Panc1 (cell line): ENCODE results near the gene KHDC4. TPM values are rescaled to one million over a fixed set of nuclear protein-coding genes. Genes with fewer than 3 reads are reported as not detected.

Experiments
- ATAC-seq: fragments of 200-7000 bp; cut with Tn5 transposase; 2 replicates; pipeline ENCODE4 v1.9.1; 2020; ENCODE audit warnings: mild to moderate bottlenecking, moderate library complexity
- Bru-seq: library from RNA; stranded (reverse); fragments of 400-500 nt; gene quantifications from one replicate; lab custom pipeline; 2021; lab: Mats Ljungman, UMichigan
- BruChase-seq, 2 experiments: library from RNA; stranded (reverse); fragments of 400-500 nt; gene quantifications; one replicate each; lab custom pipeline; 2021; lab: Mats Ljungman, UMichigan
- BruUV-seq: library from RNA; stranded (reverse); fragments of 400-500 nt; replicated peaks from 2 replicates; lab custom pipeline; 2021; lab: Mats Ljungman, UMichigan
- CTCF ChIA-PET: fragments of 300-600 bp; sonication (Branson Sonifier 250); formaldehyde crosslinking; loops from one replicate; lab custom pipeline; 2022; ENCODE audit warnings: antibody characterized with exemption; lab: Charles Lee
- POLR2A ChIA-PET: fragments of 300-600 bp; sonication (Branson Sonifier 250); formaldehyde crosslinking; loops from one replicate; lab custom pipeline; 2022; ENCODE audit warnings: antibody characterized with exemption; lab: Charles Lee
- DNase-seq: peaks from one replicate; pipeline ENCODE4 v3.0.0-alpha.2; 2010; ENCODE audit warnings: low read depth, low spot score
- H3K27ac ChIP-seq: 2 replicates; pipeline ENCODE4 v1.5.1; 2011; ENCODE audit warnings: mild to moderate bottlenecking, low read length, inconsistent platforms
- H3K27me3 ChIP-seq: fragments of 200-500 bp; sonication (Bioruptor generic); 2 replicates; pipeline ENCODE4 v1.6.0; 2014; ENCODE audit warnings: low read length, inconsistent platforms; ENCODE audit not compliant: control insufficient read depth, insufficient read depth
- H3K36me3 ChIP-seq: fragments of 200-500 bp; sonication (Bioruptor generic); 2 replicates; pipeline ENCODE4 v1.5.1; 2014; ENCODE audit warnings: inconsistent platforms, mild to moderate bottlenecking, low read length, moderate library complexity; ENCODE audit not compliant: control insufficient read depth, insufficient read depth
- H3K4me1 ChIP-seq: 2 replicates; pipeline ENCODE4 v1.5.1; 2011; ENCODE audit warnings: inconsistent platforms, mild to moderate bottlenecking, low read length, moderate library complexity; ENCODE audit not compliant: control insufficient read depth, insufficient read depth
- H3K4me3 ChIP-seq, 2 experiments: 2 replicates each; pipeline ENCODE4 v1.5.1; 2011 to 2012; ENCODE audit warnings: low read depth in 2 of 2, low read length in 2 of 2, mild to moderate bottlenecking in 2 of 2, inconsistent platforms in 1 of 2, moderate library complexity in 1 of 2
- H3K9me3 ChIP-seq: fragments of 200-500 bp; sonication (Bioruptor generic); 2 replicates; pipeline ENCODE4 v1.5.1; 2014; ENCODE audit warnings: low read depth, mild to moderate bottlenecking, inconsistent platforms, low read length, moderate library complexity; ENCODE audit not compliant: control insufficient read depth, insufficient read depth
- POLR2AphosphoS5 ChIP-seq: IDR thresholded peaks from 2 replicates; pipeline ENCODE4 v1.6.1; 2012; ENCODE audit warnings: mild to moderate bottlenecking, low read depth, low read length, moderate library complexity
- REST ChIP-seq, 2 experiments: IDR thresholded peaks; 2 replicates each; pipeline ENCODE4 v1.6.1; 2011 to 2012; ENCODE audit warnings: low read depth in 2 of 2, control low read depth in 1 of 2, low read length in 1 of 2, mild to moderate bottlenecking in 1 of 2, moderate library complexity in 1 of 2; ENCODE audit not compliant: insufficient read depth in 1 of 2
- SIN3A ChIP-seq: IDR thresholded peaks from 2 replicates; pipeline ENCODE4 v1.6.1; 2012; ENCODE audit warnings: low read depth, mild to moderate bottlenecking, low read length, moderate library complexity, borderline replicate concordance; ENCODE audit not compliant: insufficient read depth
- TCF7L2 ChIP-seq: IDR thresholded peaks from 2 replicates; pipeline ENCODE4 v1.6.1; 2011; ENCODE audit warnings: mild to moderate bottlenecking, low read depth, low read length, inconsistent platforms
- in situ Hi-C: cut with HindIII; loops from 2 replicates; pipeline ENCODE4 v1.10.0; 2016; ENCODE audit warnings: low sequenced_read_pairs, low pct_unique_long_range_greater_than_20kb
- intact Hi-C: fragments of 100-400 bp; cut with micrococcal nuclease; formaldehyde crosslinking; loops from one replicate; pipeline ENCODE4 v1.10.0; 2022; ENCODE audit not compliant: unreplicated experiment
- long read RNA-seq: library from polyadenylated mRNA; unstranded; transcript quantifications from one replicate; pipeline ENCODE4 v2.0.0, GENCODE V29; 2021; ENCODE audit not compliant: unreplicated experiment
- polyA plus RNA-seq: library from polyadenylated mRNA; unstranded; fragments of >200 nt; gene quantifications from one replicate; pipeline ENCODE4 v1.2.1, GENCODE V29; 2012; ENCODE audit warnings: missing spikeins; ENCODE audit not compliant: insufficient read length
- total RNA-seq: library from RNA; stranded (reverse); gene quantifications from one replicate; pipeline ENCODE4 v1.2.1, GENCODE V29; 2021; ENCODE audit not compliant: unreplicated experiment
- TF ChIP-seq, protein P1 (sequence below): fragments of 450-650 bp; IDR thresholded peaks from 2 replicates; pipeline ENCODE4 v1.5.1; 2017; ENCODE audit warnings: mild to moderate bottlenecking

The KHDC4 gene
- total RNA-seq (80.4 TPM), Bru-seq, nascent RNA (percentile 98 among the genes with signal in this experiment), BruChase-seq, experiment 1, labeled RNA remaining after a 2-hour chase (percentile 97 among the genes with signal in this experiment), BruChase-seq, experiment 2, labeled RNA remaining after a 6-hour chase (percentile 97 among the genes with signal in this experiment)
- 33.3 TPM for polyA plus RNA-seq
- long read RNA-seq, transcript KHDC4-203 (14 exons, 2,947 nt), result major isoform, 9 of 46 reads
- long read RNA-seq, partial matches to known transcripts, result 6 of 46 reads
- long read RNA-seq, other reads (novel, unspliced or antisense), result 31 of 46 reads

DNA sequence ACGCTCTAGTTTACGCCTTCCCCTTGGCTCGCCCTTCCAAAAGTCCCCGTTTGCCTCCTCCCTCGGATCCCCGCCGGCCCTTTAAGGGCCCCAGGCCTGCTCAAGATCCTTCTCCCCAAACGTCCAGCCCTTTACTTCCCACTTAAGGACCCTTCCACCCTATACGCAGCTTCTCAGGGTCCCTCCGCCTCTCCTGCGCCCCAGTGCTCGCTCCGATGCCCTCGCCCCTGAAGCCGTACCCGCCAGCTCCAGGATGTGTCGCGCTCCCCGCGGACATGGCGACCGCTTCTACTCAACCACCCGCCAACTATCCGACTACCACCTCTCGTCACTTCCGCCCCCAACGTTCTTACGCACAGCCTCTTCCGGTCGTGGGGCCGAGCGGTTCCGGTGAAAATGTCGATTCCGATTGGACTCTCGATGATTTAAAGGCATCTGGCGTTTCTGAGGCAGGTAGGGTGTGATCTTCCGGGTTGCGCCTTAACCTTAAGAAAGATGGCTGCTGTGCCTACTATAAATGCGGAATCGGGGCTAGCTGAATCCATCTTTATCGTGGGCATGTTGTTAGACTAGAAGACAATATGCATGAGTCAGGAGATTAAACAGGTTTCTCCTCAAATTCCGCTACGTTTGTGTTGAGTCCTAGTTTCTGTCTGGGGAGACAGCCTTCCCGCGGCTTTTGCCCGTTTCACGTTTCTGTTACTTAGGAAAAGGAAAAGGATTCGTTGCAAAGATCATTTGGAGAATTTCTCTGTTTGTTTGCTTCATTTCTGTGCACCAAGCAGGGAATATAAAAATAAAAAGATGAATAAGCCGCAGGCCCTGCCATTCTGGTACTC is at the start of gene KHDC4:
Gene KHDC4 (minus strand): TSS at position 317 of the 839 bp plus-strand sequence. CDS start 40 bp downstream, at position 277.
- no peaks in the 10 kb centered on the region for H3K27me3 ChIP-seq
- H3K4me3 ChIP-seq, result peak within 1 kb of the TSS; percentile 93 to 98
- no peaks in the 10 kb centered on the region for H3K9me3 ChIP-seq
- ChIA-PET POLR2A (interaction anchor here (0.6 to 1.7 kb wide), 4 partner anchors 10 to 163 kb away, joined by 3 to 5 read pairs (median 3); no protein-coding TSS in a partner anchor), CTCF (interaction anchor here (0.6 kb wide), 1 partner anchor 283 kb away, joined by 3 read pairs; no protein-coding TSS in a partner anchor)
- ATAC-seq (peak; percentile 96), DNase-seq (peak; percentile 98)
- BruUV-seq, result no TSS peak
- in situ Hi-C loops, result no loop called here
- TF ChIP-seq, protein P1, sequence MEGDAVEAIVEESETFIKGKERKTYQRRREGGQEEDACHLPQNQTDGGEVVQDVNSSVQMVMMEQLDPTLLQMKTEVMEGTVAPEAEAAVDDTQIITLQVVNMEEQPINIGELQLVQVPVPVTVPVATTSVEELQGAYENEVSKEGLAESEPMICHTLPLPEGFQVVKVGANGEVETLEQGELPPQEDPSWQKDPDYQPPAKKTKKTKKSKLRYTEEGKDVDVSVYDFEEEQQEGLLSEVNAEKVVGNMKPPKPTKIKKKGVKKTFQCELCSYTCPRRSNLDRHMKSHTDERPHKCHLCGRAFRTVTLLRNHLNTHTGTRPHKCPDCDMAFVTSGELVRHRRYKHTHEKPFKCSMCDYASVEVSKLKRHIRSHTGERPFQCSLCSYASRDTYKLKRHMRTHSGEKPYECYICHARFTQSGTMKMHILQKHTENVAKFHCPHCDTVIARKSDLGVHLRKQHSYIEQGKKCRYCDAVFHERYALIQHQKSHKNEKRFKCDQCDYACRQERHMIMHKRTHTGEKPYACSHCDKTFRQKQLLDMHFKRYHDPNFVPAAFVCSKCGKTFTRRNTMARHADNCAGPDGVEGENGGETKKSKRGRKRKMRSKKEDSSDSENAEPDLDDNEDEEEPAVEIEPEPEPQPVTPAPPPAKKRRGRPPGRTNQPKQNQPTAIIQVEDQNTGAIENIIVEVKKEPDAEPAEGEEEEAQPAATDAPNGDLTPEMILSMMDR, result no peak
- no peak for TF ChIP-seq TCF7L2
- 0 out of 4 replicates have a peak, but pooled peaks of 1 of the 2 experiments have one; percentile 51 for TF ChIP-seq REST (IDR thresholded peaks at IDR 0.05; ENCODE audit: insufficient read depth in 1 of 2, low read depth in 2 of 2, low read length in 1 of 2)
- peak; percentile 85; the same call in 1 of the 2 replicates for TF ChIP-seq SIN3A
- TF ChIP-seq POLR2AphosphoS5, result peak; percentile 97
- intact Hi-C loops, result no loop called here
- H3K4me1 ChIP-seq, result peaks cover 33% of the 10 kb centered on the region
- H3K36me3 ChIP-seq, result peaks cover 26% of the 10 kb centered on the region
- H3K27ac ChIP-seq, result peak within 1 kb of the TSS; percentile 99

DNA sequence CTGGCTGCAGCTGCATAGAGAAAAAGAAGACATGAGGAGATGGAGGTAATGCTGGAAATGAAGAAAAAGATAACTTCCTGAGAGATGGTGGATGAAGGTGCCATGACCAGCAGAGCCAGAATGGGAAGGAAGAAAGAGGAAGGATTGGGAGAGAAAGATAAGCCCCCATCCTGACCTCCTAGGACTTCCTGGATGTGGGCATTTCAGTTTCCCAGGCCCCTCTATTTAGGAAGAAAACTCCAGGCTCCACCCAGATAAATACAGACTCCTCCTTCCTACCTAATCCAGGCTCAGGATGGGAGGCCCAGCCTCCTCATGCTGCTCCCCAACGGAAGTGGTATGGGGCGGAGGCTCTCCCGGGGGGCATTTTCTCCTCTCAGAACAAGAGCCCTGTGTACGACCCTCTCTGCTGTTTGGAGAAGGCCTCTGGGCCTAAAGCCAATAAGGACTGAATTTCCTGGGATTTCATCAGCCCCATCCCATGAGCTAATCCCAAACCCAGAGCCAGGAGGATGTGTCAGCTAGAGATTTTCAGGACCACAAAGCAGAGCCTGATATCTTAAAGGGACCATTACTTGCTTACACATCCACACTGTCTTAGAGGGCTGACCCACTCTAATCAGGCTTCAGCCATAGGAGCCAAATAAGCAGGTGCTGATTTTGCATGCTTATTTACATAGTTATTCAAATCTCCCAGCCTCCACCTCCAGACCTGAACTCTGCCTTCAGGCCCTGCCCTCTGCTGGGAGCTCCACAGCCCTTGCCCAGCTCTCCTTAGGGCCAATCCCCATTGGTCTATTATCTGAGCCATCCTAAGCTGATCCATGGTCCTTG is 49.2 kb upstream of the KHDC4 start:
- Histone ChIP-seq H3K36me3 (no peaks in the 10 kb centered on the region), H3K4me1 (peaks cover 37% of the 10 kb centered on the region), H3K9me3 (no peaks in the 10 kb centered on the region), H3K27ac (peak overlapping the region; percentile 86), H3K4me3 (peak overlapping the region; percentile 7 to 82; a peak in 3 of 4 replicates), H3K27me3 (no peaks in the 10 kb centered on the region)
- TF ChIP-seq POLR2AphosphoS5 (peak; percentile 52; the same call in 1 of the 2 replicates), TCF7L2 (no peak)
- BruUV-seq, result no TSS peak
- ChIA-PET CTCF (no interaction called here), POLR2A (interaction anchor here (0.6 kb wide), 1 partner anchor 25 kb away, joined by 6 read pairs; no protein-coding TSS in a partner anchor)
- DNase-seq (peak; percentile 98), ATAC-seq (peak; percentile 59; the same call in 1 of the 2 replicates)
- in situ Hi-C loops, result no loop called here
- intact Hi-C loops, result no loop called here
